A673 (cell line): ENCODE results near the gene CDH23. TPM values are rescaled to one million over a fixed set of nuclear protein-coding genes. Genes with fewer than 3 reads are reported as not detected.

Experiments used
- BruUV-seq: library from RNA; stranded (reverse); fragments of 400-500 nt; replicated peaks from 2 replicates; lab custom pipeline; 2021; lab: Mats Ljungman, UMichigan
- CTCF ChIA-PET: fragments of 300-600 bp; sonication (Branson Sonifier 250); formaldehyde crosslinking; loops from one replicate; lab custom pipeline; 2022; ENCODE audit warnings: antibody characterized with exemption; lab: Charles Lee
- POLR2A ChIA-PET: fragments of 300-600 bp; sonication (Branson Sonifier 250); formaldehyde crosslinking; loops from one replicate; lab custom pipeline; 2022; ENCODE audit warnings: antibody characterized with exemption; ENCODE audit not compliant: low non-redundant PET; lab: Charles Lee
- DNase-seq: peaks from one replicate; pipeline ENCODE4 v3.0.0-alpha.2; 2015; ENCODE audit warnings: low spot score
- H3K27ac ChIP-seq: fragments of 200-600 bp; sonication (generic); 2 replicates; pipeline ENCODE4 v1.5.1; 2016; ENCODE audit warnings: mixed run types, low read depth, mild to moderate bottlenecking, mixed read lengths, antibody characterized with exemption, low read length; ENCODE audit not compliant: poor library complexity, severe bottlenecking
- H3K27me3 ChIP-seq: fragments of 200-600 bp; sonication (generic); replicated peaks from 2 replicates; pipeline ENCODE4 v1.6.1; 2017; ENCODE audit warnings: mixed run types, low read depth, mild to moderate bottlenecking, mixed read lengths, antibody characterized with exemption, low read length; ENCODE audit not compliant: insufficient read depth, poor library complexity
- H3K36me3 ChIP-seq: fragments of 200-600 bp; sonication (generic); 2 replicates; pipeline ENCODE4 v1.6.1; 2016; ENCODE audit warnings: mixed run types, mild to moderate bottlenecking, mixed read lengths, antibody characterized with exemption, low read length; ENCODE audit not compliant: insufficient read depth, poor library complexity, severe bottlenecking
- H3K4me1 ChIP-seq: fragments of 200-600 bp; sonication (generic); 2 replicates; pipeline ENCODE4 v1.6.1; 2017; ENCODE audit warnings: mixed run types, mild to moderate bottlenecking, mixed read lengths, antibody characterized with exemption, low read length; ENCODE audit not compliant: insufficient read depth, poor library complexity, severe bottlenecking
- H3K4me3 ChIP-seq: fragments of 200-600 bp; sonication (generic); 2 replicates; pipeline ENCODE4 v1.5.1; 2016; ENCODE audit warnings: low read depth, mixed run types, mild to moderate bottlenecking, mixed read lengths, low read length; ENCODE audit not compliant: poor library complexity, severe bottlenecking
- H3K9me3 ChIP-seq: fragments of 200-600 bp; sonication (generic); 2 replicates; pipeline ENCODE4 v1.6.1; 2016; ENCODE audit warnings: mixed run types, low read depth, mild to moderate bottlenecking, mixed read lengths, antibody characterized with exemption, low read length; ENCODE audit not compliant: poor library complexity, severe bottlenecking
- CTCF ChIP-seq: fragments of 300-800, 200-600 bp; sonication (generic); conservative IDR thresholded peaks from 2 replicates; pipeline ENCODE4 v1.5.1; 2017; ENCODE audit warnings: low read depth, mild to moderate bottlenecking, antibody characterized with exemption, low read length, moderate library complexity, mixed read lengths
- EZH2 ChIP-seq: fragments of 200-600 bp; sonication (generic); IDR thresholded peaks from 2 replicates; pipeline ENCODE4 v1.6.1; 2017; ENCODE audit warnings: borderline replicate concordance, low read depth, mild to moderate bottlenecking, mixed read lengths, antibody characterized with exemption, low read length; ENCODE audit not compliant: poor library complexity, severe bottlenecking
- intact Hi-C: fragments of 100-400 bp; cut with micrococcal nuclease; formaldehyde crosslinking; loops from one replicate; pipeline ENCODE4 v1.10.0; 2022; ENCODE audit not compliant: unreplicated experiment
- total RNA-seq: library from RNA; stranded (reverse); gene quantifications from 2 replicates; pipeline ENCODE4 v1.2.3, GENCODE V29; 2021

Gene CDH23
- total RNA-seq, 1 experiment from 2014 or later, result 49.7 TPM

- intact Hi-C loops, result no loop called here
- Histone ChIP-seq H3K36me3 (no peaks in the 10 kb centered on the region), H3K27ac (no peak overlapping the region), H3K27me3 (no peaks in the 10 kb centered on the region), H3K4me3 (no peak overlapping the region), H3K9me3 (no peaks in the 10 kb centered on the region), H3K4me1 (no peaks in the 10 kb centered on the region)
- no peak for DNase-seq
- TF ChIP-seq CTCF, result no peak
- no peak for TF ChIP-seq EZH2
- no TSS peak for BruUV-seq
- CTCF ChIA-PET, result no interaction called here
- POLR2A ChIA-PET, result no interaction called here
Observed at GRCh38 chr10:71461457-71461856, 64.7 kb downstream of the CDH23 start.

GRCh38 chr10:71462062-71462935 is 65.6 kb downstream of the CDH23 start:
- intact Hi-C loops, result no loop called here
- no peaks in the 10 kb centered on the region for H3K4me1 ChIP-seq
- no peaks in the 10 kb centered on the region for H3K27me3 ChIP-seq

GRCh38 chr10:71463111-71463510 is 66.4 kb downstream of the CDH23 start:
- TF ChIP-seq CTCF (no peak), EZH2 (no peak)
- H3K4me1 ChIP-seq, result no peaks in the 10 kb centered on the region
- no peaks in the 10 kb centered on the region for H3K9me3 ChIP-seq
- ChIA-PET POLR2A (no interaction called here), CTCF (no interaction called here)
- intact Hi-C loops, result no loop called here
- H3K27ac ChIP-seq, result no peak overlapping the region
- DNase-seq, result no peak
- H3K4me3 ChIP-seq, result no peak overlapping the region
- H3K27me3 ChIP-seq, result no peaks in the 10 kb centered on the region
- no TSS peak for BruUV-seq
- H3K36me3 ChIP-seq, result no peaks in the 10 kb centered on the region

More at GRCh38 chr10:71462062-71462935, 65.6 kb downstream of the CDH23 start:
- Histone ChIP-seq H3K9me3 (no peaks in the 10 kb centered on the region), H3K36me3 (no peaks in the 10 kb centered on the region), H3K27ac (no peak overlapping the region), H3K4me3 (no peak overlapping the region)
- TF ChIP-seq CTCF (no peak), EZH2 (no peak)
- ChIA-PET POLR2A (no interaction called here), CTCF (no interaction called here)
- DNase-seq, result no peak
- BruUV-seq, result no TSS peak
